Measurements from ENCODE around the gene SCAI.

DNA sequence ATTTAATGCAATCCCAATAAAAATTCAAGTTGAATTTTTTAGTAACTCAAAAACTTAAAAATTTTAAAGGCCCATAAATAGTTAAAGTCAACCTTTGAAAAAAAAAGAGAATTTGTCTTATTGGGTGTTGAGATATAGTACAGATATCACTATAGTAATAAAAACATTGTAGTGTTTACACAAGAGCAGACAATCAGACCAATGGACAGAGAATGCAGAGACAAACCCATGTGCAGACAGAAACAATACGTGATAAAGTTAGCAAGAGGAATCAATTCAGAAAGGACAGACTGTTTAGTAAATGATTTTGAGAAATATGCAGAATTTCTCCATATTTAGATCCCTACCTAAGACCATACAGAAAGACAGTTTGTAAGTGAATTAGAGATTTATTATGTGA is 236.4 kb downstream of the SCAI start:
- TF ChIP-seq, protein P1, sequence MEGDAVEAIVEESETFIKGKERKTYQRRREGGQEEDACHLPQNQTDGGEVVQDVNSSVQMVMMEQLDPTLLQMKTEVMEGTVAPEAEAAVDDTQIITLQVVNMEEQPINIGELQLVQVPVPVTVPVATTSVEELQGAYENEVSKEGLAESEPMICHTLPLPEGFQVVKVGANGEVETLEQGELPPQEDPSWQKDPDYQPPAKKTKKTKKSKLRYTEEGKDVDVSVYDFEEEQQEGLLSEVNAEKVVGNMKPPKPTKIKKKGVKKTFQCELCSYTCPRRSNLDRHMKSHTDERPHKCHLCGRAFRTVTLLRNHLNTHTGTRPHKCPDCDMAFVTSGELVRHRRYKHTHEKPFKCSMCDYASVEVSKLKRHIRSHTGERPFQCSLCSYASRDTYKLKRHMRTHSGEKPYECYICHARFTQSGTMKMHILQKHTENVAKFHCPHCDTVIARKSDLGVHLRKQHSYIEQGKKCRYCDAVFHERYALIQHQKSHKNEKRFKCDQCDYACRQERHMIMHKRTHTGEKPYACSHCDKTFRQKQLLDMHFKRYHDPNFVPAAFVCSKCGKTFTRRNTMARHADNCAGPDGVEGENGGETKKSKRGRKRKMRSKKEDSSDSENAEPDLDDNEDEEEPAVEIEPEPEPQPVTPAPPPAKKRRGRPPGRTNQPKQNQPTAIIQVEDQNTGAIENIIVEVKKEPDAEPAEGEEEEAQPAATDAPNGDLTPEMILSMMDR (conservative IDR thresholded peaks at IDR 0.05 in 1 of 2, IDR thresholded peaks at IDR 0.05 in 1 of 2; ENCODE audit: low read depth in 1 of 2, low read length in 2 of 2), result no peak
- TF ChIP-seq EZH2 (IDR thresholded peaks at IDR 0.05; ENCODE audit: low read length, missing control alignments), result no peak
